Right forelimb (tissue), 1 donor: ENCODE measurements around the gene PARD3.

ENCODE experiments used
- DNase-seq: peaks from one replicate; pipeline ENCODE4 v3.0.0-alpha.2; 2018

Gene PARD3

DNA sequence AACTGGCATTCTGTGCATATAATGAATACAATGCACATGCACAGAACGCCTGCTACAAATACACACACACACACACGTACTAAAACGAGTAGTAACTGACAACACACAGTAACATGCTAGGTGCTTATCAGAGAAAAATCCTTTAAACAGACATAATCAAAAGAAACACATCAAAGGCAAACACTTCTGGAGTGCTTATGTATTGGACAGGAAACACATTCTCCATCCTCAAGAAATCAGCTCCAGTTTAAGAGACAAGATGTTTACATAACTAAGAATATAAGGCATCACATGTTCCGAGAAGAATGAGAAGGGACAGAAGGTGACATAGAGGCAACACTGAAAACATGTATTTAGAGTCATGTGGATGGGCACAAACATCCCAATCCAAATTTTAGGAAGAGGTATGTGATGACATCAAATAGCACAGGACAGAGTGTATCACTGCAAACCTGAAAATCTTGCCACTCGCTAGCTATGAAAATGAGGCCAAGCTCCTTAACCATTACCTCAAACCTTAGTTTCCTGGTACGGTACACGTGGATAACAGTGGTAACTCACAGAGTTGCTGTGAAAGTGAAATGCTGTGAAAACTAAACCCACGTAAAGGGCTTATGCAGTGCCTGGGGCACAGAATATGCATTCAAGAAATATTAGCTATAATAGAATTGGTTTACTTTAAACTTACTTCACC is 619.6 kb downstream of the PARD3 start:
- no peak for DNase-seq

DNA sequence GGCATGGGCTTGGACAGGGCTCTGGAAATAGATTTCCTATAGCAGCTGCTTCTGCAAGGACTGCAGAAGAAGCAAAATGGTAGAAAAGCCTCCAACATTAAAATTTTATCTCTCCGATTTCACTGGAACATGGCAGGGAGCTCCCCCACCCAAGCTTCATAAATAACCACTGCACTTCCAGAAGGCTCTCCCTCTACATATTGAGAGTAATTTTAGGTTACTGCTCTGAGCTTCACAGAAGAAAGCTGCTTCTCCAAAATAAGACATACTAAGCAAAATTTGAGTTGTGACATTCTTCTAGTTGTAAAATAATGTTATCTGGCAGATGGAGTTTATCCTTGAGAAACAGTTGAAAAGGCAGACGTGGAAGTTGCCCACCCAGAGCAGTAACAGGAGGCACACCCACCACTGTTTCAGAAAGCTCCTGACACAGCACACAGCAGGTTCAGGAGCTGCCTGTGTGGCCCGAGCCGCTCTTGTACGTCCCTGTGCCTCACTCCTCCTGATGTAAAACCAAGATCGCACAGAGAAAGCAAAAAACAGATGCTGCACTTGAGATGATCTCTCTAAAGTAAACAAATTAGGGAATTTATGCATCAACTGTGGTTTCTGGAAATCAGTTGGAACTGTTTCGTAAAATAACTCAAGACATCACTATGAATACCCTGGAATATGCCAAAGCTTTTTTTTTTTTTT is 621.0 kb downstream of the PARD3 start:
- DNase-seq, result no peak

DNA sequence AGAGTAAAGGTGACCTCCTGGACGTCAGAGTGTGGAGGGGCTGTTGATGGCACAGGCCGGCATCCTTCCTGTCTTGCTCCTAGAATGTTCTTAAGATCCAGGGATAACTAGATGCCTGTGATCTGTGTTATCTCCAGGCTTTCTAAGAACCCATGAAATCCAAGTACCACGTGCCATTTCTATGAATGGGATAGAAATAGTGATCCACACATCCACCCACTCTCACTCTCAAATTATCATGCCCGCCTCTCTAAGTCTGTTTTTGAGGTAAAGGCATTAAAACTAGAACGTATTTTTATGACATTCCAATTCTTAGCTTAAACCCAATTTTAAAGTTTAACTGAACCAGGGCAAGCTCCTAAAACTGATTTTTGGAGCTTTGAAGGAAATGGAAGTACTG is 622.5 kb downstream of the PARD3 start:
- no peak for DNase-seq

DNA sequence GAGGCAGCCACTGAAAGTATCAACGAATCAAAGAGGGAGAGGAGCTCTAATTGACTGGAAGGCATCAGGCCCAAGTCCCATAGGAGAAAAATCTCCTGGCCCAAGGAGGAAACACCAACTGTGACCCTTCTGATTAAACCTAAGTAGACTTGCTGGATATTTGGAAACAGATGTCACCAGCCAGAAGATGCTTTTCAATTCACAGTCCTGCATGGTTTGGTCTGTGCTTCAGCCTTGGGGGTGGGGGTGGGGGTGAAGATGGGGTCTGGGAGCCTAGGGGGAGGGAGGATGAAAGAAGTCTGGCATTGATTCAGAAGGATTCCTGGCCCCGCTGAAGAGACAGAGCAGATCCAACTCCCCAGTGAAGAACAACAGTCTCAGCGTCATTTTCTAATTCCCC is 623.7 kb downstream of the PARD3 start:
- DNase-seq, result no peak

DNA sequence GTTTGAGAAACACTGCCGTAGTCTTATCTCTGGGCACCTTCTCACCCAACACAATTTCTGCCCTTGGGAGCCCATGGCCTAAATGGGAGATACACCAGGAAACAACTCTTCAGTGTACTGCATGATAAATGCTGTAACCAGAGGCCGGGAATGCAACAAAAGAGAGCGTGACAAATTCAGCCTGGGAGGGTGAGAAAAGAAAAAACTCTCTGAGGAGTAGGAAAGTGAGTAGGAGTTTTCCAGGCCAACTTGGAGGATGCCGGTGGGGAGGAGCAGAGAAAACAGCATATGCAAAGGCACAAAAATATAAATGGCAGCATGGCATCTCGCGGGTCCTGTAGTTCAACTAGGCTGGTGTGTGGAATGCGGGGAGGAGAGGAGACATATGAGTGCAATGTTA is 624.5 kb downstream of the PARD3 start:
- DNase-seq, result no peak

- DNase-seq, result no peak
These were observed 625.3 kb downstream of the PARD3 start for GRCh38 chr10:34189830-34190229.

GRCh38 chr10:34188221-34188620 is 626.9 kb downstream of the PARD3 start:
- DNase-seq, result no peak

- DNase-seq, result no peak
These were observed 627.9 kb downstream of the PARD3 start for GRCh38 chr10:34187201-34187600.

DNA sequence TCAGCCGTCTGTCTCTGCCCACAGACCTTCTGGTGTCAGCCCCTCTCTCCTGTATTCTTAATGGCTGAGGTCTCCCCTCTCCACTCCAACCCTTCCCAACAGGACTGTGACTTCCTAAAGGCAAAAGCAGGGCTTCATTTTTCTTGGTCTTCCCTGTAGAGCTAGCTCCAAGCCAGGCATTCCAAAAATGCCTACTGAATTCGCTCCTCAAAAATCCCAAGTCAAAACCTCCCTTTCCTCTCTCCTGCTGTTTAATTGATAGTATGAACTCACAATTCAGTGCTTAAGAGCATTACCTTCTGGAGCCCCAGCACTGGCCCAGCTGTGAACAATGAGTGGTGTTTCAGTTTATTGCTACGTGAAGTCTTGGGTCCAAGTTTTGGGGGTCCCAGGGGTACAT is 628.4 kb downstream of the PARD3 start:
- no peak for DNase-seq

DNA sequence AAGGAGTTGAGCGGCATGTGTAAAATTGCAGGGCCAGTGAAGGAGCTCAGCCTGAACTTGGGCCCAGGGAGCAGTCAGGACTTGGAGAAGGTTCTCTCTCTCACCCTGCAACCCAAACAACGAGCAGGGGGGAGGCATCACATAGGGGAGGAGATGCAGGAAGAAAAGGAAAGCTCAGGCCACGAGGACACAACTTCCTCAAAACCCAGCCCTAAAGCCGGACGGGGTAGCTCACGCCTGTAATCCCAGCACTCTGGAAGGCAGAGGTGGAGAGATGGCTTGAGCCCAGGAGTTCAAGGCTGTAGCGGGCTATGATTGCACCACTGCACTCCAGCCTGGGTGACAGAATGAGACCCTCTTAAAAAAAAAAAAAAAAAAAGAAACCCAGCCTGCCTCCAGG is 629.1 kb downstream of the PARD3 start:
- no peak for DNase-seq

DNA sequence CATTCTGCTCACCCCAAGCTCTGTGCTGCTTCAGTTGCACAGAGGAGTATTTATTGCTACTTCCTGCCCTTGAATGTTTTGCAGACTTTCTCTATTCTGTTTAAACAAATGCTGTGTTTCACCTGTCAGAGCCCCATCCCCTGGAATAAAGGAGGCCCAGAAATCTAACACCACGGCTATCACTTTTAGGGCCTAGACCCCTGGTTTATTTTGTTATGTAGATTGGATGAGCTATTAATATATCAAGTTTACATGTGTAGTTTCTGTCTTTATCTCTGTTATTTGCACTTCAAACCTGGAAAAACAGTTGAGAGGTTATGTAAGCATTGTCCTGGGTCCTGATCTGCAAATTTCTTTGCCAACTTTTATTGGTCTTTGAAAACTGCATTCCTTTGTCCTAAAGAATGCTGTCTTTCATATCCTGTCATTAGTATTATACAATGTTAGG is 630.1 kb downstream of the PARD3 start:
- DNase-seq, result no peak

DNA sequence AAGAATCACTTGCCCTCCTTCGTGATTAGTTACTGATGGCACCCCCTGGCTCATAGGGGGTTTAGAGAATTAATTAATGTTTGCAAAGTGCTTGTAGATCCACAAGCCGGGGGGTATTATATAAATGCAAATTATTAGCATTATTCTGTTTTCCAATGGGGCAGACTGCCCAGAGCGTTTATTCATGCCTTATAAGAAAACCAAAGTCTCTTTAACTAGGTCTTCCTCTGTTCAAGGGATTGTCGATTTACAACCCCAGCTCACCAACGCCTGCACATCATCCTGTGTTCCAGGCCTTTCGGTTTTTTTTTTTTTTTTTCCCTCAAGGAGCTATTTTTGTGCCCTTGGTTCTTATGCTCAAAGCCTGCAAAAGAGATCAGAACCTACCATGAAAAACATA is 630.7 kb downstream of the PARD3 start:
- no peak for DNase-seq

GRCh38 chr10:34183016-34183796 is 631.9 kb downstream of the PARD3 start:
- no peak for DNase-seq

DNA sequence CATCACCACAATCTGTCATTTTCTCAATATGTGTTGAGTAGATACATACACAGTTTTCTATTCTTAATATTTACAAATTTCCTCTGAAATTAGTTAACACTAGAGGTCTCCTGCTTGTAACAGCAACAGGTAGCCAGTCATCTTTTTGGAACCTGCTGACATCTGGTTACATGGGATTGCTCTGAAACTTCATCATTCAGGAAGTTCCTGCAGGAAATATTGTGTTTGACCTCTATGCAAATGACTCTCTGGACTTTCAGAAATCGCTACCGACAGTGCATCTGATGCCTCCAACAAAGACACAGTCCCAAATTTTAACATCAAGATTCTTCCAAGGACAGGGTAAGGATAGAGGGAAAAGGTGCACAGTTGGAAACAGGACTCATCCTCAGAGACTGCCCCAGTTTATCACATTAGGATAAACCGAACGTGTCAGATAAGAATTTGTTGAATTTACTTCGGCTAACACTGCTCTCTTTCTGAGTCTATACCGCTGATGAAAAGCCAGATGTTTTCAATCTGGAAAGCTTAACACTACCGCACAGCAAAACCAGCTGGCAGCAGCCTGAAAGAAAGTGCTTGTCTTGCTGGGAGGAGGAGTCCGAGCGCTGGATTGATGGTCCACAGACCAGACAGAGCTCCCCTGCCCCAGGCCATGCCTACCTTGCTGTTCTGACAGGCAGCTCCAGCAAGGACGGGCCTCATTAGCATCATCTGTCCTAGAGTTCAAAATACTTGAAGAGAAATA is 633.4 kb downstream of the PARD3 start:
- peak; percentile 55 for DNase-seq

DNA sequence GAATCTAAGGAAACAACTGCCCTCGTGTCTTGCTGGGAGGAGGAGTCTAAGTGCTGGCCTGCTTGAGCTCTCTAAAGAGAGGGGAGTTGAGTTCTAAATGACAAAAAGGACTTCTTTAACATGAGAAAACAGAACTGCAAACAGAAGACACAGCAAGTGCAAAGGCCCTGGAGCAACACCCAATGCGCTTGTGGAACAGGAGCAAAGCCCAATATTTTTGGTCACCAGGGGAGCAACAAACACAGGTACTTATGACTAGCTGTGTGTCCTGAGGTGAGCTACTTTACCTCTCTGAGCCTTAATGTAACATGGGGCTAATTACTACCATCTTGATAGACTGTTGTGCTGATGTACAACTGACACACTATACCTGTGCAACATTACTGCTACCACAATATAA is 634.3 kb downstream of the PARD3 start:
- no peak for DNase-seq

DNA sequence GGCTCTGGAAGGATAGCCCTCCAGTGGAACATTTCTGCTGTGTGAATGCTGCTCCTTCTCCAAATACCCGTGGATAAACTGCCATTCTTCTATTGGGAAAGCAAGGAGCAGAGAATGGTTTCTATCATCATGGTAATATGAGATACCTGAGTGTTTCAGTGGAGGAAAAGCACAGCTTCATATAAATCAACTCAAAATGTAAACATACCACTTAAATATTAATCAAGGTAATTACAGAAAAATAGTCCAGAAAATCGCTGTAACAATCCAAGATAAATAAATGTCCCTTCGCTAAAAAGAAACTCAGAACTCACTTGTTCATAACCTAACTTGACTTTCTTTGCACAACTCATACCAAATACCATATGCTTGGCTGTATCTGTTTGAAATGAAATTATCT is 635.8 kb downstream of the PARD3 start:
- DNase-seq, result no peak

DNA sequence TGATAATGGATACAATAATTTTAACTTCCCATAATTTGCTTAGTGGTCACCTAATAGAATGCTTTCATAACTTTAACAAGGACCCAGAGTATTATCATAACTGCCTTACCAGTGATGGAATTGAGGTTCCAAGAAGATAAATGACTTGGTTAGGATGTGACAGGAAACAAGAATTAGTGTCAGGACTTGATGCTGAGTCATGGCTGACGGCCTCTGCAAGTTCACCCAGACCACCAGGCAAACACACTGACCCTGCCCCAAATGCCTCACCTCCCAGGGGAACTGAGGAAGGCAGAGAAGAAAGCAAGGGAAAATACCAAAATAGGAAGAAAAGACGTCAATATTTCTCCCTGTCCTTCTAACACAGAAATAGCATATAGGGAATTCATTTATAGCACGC is 636.3 kb downstream of the PARD3 start:
- no peak for DNase-seq

DNA sequence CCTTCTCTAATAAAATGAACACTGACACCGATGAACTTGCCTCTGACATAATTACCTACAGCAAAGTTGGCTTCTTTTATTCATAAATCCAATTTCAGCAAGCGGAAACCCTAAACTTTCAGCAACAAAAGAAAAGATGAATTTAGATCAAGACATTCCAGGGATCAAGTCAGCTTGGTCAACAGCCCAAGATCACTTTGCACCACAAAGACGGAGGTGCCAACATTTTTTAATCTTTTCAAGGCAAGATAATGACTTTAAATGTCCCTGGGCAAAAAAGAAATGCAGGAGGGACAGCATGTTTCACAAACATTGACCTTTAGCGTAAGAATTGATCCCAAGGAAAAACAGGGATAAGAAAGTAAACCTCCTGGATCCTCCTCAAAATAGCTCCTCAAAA is 636.9 kb downstream of the PARD3 start:
- no peak for DNase-seq

DNA sequence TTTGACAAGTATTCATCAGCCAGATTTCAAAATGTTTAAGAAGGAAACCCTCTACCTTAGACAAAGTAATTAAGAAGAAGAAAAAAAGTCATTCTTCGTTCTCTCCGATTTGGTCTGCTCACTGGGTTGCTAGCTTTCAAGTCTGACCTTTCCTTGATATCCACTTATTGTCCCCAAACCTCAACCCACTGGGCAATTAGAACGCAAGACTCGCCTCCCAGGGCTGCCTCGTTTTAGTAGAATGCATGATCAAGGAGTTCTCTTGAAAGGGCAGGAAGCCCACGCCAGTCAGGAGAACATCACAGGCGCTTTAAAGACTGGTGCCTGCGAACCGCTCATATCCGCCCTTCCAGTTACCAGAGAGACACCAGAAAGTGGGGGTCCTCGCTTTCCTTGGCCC is 637.7 kb downstream of the PARD3 start:
- no peak for DNase-seq

DNA sequence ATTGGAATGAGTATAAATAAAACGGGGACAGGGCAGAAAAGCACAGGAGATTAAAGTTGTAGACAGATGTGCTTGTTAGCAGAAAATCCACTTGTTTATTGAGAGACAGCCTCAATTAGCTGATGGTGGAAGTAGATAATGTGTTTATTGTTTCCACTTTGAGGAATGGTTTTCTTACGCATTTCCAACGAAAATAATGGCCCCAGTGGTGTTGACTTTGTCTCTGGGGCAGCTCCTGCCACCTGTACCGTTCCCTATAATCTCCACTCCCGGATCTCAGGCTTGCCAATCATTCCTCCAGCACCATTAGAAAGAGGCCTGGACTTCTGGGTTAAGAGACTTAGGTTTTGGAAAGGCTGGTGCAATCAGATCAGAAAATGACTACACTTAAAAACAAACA is 638.7 kb downstream of the PARD3 start:
- no peak for DNase-seq

DNA sequence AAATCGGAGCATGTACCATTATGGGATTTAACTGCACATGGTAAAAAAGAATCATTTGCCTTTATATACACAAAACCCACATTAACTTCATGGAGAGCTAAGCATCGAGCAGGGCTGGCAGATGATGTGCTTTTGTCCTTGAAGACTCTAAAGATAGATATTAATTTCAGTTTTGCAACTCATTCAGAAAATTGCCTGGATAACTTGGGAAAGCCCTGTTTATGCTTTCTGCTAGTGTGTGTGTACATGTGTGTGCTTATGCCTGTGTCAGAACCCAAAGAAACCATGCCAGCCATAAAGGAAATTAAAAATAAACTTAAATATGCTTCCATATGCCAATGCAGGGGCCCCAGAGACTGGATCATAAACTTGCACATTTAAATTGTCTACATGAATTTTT is 640.0 kb downstream of the PARD3 start:
- no peak for DNase-seq

GRCh38 chr10:34172936-34173533 is 642.1 kb downstream of the PARD3 start:
- no peak for DNase-seq
